GM21825 (cell line): ENCODE results near the gene LRMDA.

ENCODE experiments used
- ATAC-seq: cut with Tn5 transposase; IDR thresholded peaks from one replicate; pipeline ENCODE4 v1.9.1; 2021; ENCODE audit warnings: mild to moderate bottlenecking, moderate library complexity; ENCODE audit not compliant: unreplicated experiment

Gene LRMDA

DNA sequence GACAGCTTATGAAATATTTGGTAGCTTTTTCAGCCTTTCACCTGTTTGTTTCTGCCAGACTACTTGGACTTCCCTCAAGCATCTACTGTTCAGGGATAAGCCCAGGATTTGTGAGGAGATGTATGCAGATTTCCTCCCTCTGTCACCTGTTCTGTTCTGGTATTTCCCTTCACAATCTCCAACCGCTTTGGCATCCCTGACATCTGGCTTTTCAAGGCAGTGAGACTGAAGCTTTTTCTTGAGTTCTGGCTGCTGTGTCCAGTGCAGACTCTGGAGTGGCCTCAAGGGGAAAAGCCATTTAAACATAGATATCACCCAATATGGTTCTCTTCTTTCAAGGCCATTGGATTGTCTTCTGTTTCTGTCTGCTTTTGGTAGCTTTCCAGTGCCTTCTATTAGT lies 369.7 kb downstream of the LRMDA start:
- ATAC-seq: no peak

DNA sequence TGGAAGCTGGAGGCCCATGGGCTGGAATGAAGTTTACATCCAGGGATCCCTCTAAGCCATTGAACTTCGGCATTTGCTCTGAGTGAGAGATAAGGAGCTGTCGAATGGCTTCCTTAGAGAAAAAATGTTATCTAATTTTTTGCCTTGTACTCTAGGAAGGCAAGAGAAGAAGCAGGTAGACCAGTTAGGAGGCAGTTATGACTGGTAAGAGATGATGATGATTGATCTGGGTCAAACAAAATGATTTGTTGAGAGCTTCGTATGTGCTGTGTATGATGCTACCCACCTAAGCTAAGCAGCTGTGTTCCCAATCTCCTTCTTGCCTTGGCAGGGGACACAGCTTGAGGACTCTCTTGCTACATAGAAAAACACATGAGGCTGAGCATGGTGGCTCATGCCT lies 370.2 kb downstream of the LRMDA start:
- no peak for ATAC-seq

DNA sequence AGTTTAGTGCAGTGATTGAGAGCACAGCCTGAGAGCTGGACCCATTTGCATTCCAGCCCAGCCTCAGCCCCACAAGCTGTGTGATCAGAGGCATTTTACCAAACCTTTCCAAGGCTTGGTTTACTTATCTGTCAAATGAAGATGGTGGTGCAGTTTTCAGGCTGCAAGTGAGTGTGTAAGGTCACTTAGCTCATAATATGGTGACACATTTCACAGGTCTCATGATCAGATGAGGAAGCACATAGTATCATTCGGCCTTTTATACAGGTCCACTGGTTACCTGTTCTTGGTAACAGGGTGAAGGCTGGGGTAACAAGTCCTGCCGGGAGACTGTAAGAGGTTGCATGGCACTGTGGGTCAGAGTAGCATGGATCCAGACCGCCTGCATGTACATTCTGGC lies 371.7 kb downstream of the LRMDA start:
- no peak for ATAC-seq

DNA sequence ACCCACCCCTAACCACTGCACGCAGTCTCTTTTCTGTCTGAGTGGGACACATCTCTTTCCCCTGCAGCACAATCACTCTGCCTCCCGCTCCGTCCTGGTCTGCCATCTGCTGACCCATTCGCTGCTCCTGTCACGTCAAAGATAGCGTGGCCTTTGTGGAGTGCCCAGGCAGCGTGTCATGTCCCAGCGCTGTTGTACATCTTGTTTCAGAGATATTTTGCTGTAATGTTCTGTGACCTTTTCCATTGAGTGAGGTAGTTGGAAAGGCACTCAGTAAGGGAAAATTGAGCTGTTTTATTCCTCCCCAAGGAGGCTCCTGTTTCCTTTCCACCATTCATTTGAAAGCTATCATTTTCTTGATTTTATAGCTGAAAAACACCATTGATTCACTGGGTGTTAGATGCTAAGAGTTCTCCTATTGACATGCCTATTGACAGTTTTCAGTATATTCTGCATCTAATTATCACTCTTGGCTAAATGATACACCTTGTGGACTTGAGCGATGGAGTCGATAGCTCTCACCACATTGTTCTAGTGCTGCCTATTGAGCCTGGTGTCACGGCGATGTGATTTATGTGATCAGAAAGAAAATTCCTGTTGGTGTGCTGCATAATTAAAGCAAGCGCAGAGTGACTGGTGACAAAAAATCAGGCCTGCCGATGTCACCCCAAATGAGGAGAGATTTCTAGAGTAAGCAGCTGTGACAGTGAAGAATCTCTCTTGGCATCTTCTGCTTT lies 372.6 kb downstream of the LRMDA start:
- no peak for ATAC-seq

DNA sequence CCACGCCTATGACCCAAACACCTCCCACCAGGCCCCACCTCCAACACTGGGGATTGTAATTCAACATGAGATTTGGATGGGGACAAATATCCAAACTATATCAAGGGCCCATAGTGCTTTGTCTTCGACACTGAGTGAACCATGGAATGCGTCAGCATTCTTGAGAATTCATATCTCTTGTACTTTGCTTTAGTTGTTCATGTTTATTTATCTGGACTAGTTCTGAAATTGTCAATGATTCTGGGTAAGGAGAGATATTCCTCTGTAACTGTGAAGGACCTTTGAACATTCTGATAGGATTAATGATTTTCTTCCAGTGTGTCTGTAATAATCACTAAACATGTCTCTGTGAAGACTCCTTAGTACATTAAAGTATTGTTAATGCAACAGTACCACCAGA lies 374.8 kb downstream of the LRMDA start:
- ATAC-seq: no peak

DNA sequence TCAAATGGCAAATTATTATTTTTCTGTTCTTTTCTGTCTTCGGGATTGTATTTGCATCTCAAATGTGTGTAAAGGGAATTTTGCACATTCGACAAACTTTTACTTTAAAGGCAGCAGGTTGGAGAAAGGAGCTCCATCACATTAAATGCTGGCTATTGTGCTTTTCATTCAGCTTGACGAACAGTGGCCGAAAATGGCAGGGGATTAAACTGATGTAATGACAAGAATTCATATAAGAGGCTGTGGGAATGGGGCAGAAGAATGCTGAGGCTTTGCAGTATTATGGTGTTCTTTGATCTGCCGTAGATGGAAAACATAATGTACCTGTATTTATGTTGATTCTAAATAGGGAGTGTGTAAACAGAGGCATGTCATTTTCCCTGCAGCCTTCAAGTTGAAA lies 376.0 kb downstream of the LRMDA start:
- ATAC-seq: no peak

DNA sequence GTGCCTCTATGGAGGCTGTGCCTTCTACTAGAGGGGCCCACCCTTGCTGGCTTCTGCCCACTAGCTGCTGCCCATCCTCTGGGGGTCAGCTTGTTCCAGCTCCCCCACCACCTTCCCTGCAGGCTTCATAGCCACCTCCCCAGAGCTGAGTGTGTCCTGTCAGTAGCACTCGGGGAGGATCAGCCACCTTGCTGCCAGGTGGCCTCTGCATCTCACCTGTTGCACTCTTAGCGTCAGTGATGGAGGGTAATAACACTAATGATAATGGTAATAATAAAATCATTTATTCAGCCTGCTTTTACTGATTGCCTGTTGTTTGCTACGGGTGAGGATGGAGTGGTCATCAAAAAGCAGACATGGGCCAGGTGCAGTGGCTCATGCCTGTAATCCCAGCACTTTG lies 377.6 kb downstream of the LRMDA start:
- ATAC-seq: no peak

DNA sequence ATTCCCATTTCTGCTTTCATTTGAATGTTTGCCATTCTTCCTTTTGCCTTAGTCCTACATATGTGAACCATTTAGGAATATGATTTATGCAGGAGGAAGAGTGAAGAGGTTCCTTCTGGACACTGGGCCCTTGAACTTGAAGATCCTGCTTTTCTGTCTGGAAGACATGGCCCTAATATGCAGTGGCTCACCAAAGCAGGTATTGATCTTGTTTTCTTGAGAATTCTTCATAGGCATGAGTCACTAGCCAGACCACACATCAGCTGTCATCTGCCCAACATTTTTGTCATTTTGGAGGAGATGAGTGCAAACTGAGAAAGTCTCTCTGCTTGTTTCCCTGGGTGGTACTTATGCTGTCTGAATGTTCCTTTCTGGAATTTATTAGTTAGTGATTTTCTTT lies 382.6 kb downstream of the LRMDA start:
- no peak for ATAC-seq

DNA sequence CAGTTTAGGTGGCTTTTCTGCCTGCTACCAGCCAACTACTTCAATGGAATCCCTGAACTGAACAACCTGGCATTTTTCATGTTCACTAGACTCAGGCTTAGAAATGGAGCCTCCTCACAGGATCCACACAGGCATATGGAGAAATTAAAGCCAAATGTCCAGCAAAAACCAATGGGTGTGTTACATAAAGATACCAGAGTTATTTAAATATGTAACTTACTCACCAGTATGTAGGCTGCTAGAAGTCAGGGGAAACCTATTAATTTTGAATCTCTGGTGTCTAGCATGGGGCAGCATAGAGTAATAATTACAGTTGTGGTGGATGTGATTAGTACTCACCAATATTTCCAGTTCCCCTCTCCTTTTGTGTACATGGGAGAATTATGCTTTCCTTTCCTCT lies 383.6 kb downstream of the LRMDA start:
- no peak for ATAC-seq

DNA sequence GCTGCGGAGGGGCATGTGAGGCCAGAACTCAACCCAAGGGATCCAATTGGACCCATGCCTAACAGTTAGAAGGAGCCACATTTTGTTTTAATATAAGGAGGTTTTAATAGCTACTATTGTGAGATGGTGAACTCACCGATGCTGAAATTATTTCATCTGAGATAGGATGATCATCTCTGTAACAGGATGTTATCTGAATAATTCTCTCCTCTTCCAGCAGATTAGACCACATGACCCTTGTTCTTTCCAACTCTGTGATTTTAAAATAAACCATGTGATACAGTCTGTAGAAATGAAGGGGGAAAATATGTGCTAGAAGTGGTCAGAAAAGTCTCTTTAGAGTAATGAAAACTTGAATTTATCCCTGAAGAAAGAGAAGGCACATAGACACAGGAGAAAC lies 385.8 kb downstream of the LRMDA start:
- no peak for ATAC-seq

DNA sequence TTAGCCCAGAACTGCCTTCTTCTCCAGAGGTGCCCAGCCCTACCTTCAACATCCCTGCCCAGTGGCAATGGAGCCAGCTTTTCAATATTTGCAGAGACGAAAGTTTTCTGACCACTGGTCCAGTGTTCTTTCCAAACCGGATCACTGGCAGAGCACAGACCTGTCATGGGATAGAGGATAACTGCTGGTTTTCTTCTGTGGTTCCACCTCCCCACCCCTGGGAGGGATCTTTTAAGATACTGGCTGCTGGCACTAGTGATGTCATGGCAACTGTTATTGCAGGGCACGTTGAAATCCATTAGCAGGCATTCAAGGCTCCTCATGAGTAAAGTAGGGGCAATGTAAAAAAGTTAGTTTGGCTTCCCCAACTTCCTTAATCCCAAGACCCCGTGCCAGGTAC lies 387.1 kb downstream of the LRMDA start:
- ATAC-seq: no peak

DNA sequence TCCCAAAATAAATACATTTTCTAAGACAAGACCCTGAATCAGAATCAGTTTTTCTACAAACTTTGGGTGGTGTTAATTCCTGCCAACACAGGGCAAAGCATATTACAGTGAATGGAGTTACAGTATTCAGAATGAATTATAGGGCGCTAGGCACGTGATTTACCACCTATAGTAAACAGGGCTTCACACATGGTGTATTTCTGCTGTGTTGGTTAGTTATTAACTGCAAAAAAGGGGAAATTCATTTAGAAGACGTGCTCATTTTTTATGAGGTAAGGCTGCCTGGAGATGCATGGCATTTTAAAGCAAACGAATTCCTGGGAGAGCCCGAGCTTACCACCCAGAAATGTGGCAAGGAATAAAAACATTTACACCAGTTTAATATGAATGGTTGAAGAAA lies 393.8 kb downstream of the LRMDA start:
- ATAC-seq: no peak

DNA sequence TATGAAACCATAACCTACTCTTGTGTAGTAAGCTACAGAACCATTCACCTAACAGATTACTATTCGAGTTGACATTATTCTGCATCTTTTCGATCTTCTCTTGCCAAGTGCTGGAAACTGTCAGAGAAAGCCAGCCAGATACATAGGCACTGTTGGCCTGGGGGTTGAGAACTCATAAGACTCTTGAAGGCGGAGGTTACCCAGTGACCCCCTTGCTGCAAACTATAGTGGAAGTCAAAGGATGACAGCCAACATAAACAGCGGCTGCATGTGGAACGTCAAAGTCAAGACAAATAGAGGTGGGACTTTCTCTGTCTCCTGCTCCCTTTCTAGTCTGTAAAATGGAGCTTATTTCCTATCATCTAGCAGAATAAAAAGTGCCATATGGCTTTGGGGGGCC lies 394.2 kb downstream of the LRMDA start:
- no peak for ATAC-seq

DNA sequence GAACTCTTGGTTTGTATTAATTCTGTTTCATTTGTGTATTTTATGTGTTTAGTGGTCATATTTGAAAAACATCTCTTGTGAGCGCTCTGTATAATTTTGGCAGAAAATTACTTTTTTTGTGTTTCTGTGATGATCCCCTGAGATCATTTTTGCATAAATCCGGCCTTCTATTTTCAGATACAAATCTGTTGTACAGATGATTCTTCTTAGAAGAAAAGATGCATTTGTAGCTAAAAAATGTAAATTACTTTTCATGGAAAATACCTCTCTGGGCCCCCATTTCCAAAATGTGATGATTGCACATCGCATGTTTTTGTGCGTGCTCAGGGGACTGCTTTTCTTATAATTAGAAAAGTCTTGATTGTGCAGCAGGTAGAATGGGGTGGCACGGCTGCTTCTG lies 395.4 kb downstream of the LRMDA start:
- no peak for ATAC-seq

DNA sequence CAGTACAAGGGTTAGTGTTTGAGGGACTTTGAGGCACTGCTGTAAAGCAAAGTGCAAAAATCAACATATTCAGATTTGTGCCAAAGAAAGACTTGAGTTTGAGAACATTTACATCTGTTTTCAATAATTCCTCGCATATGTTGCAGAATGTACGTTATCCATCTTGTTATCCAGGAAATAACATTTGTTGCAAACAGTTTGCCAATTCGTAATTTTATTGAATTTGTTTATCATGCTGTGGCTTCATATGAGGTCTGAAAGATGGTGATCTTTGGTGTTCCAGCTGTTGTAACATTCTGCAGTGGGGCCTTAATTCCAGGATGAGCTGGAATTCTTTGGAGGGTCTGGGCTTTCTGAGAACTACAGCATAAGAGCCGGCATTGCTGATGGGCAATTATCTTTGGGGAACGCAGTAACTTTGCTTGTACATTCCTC lies 396.2 kb downstream of the LRMDA start:
- no peak for ATAC-seq

DNA sequence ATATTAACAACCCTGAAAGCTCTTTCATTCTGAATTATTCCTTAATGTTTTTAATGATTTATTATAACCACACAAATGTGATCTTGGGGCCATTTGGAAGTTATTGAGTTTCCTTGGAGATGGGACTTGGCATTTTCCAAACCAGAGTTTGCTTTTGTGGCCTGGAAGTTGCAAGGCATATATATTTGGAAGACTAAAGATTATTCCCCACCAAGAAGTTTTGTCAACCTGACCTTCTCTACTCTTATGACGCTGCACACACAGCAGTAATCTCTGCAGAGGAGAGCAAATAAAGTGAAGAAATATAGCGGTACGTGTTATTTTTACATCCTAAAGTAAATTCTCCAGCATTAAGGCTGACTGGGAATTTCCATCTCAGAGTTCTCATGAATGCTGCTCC lies 397.0 kb downstream of the LRMDA start:
- no peak for ATAC-seq

DNA sequence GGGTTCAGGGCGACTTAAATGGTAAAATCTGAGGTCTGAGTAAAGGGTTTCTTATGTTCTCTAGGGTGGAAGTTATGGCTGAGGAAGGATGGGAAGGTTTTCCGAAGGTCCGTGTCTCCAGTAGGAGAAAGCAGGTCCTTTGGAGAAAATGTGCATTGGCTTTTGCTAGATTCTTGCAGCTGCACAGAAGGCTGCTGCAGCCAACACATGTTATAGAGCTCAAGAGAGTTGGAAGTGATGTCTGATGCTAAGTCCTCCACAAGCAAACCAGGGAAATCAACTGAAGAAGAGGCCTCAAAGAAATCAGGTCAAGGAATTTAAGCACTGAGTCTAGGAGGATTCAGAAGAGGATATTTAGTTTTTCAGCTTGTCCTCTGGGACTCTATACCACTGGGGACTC lies 404.6 kb downstream of the LRMDA start:
- no peak for ATAC-seq

DNA sequence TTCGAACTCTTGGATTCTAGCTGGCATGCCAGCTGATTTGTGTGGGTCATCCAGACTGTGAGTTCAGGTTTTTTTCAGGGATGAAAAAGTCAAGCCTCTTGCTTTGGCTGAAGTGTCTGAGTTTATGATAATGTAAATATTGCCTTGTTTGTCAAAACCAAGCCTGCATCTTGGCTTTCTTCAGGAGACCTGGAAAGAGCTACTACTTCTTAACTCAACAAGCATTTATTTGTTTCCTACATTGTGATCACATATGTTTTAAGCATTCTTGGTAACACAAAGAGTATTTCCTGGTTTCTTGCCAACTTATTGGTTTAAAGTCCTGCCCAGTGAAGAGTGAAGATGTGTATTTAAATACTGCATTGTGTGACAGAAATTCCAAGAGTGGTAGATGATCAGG lies 407.1 kb downstream of the LRMDA start:
- ATAC-seq: no peak

DNA sequence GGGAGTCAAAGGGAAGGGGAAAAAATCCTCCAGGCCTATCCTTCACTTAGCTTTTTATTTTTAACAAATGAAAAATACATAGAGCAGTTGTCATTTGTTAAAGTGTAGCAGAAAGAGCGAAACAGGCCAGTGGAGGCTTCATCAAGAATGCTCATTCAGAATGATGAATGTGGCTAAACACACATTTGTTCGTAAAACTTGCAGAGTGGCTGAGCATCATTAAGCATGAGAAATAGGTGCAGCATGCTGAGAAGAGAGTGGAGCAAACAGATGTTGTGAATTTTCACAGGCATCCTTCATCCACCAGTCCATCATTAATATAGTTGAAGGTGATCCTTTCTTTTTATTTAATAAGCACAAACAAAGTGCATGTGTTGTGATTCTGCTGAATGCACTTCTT lies 407.6 kb downstream of the LRMDA start:
- no peak for ATAC-seq

DNA sequence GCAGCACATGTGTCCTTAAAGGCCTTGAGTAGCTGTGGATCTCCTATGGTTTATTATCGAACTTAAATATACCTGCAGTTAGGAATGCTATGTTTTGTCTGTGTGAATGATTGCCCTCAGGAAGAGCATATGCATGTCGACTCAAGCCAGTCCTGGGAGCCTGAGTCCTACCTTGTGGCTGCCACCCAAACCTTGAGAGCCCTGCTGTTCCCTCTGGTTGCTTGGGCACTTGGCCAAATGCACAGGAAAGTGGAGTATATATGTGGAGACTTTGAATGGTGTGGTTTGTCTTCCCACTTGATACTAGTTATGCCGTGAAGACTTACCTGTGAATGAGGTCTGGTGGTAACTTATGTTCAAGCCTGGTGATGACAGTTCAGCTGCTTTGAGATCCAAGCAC lies 409.8 kb downstream of the LRMDA start:
- no peak for ATAC-seq

DNA sequence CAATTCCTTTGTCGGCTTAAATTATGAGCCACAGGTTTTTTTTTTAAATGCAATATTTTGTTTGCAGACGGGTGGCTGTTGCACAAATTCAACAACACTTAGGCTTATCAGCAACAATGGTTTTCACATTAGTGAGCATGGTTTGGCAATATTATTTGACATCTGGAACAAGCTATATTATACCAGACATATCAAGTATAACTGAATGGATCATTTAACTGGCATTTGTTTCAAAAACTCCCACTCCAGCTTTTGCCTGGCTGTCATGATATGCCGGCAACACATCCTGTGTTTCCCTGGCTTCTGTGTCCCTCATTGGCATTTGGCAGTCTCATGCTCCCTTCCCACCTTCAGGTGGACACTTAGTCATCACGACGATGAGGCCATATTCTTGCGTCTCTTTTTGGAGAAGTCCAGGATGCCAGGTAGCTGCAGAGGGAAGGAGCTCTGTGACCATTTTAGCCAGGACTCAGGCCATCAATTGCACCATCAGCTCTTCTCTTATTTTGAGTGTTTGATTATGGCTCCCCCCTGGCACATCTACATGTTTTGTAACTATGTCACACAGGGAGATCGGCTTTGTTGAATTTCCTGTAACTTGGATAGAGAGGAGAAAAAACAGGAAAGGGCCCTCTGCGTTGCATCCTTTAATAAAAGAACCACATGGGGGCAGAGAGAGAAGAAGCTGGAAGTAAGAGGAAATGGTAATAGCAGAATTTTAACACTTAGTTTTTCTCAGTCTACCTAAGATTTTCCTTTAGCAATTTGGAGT lies 413.9 kb downstream of the LRMDA start:
- no peak for ATAC-seq

DNA sequence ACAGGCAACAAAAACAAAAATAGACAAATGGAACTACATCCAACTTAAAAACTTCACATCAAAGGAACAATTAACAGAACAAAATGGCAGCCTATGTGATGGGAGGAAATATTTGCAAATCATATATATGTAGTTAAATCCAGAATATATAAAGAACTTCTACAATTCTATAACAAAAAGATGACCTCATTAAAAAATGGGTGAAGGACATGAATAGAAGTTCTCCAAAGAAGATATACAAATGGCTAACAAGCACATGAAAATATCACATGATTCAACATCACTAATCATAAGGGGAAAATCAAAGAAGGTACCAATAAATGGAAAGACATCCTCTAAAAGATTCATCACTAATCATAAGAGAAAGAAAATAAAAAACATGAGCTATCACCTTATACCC lies 416.1 kb downstream of the LRMDA start:
- no peak for ATAC-seq
